ENCODE results near the gene GNAI2.
"Not testable (repeated sequence)": the region's sequence is repeated elsewhere in the genome, so short reads cannot be mapped to it uniquely, and the experiment has no call there.

GNAI2 gene

DNA sequence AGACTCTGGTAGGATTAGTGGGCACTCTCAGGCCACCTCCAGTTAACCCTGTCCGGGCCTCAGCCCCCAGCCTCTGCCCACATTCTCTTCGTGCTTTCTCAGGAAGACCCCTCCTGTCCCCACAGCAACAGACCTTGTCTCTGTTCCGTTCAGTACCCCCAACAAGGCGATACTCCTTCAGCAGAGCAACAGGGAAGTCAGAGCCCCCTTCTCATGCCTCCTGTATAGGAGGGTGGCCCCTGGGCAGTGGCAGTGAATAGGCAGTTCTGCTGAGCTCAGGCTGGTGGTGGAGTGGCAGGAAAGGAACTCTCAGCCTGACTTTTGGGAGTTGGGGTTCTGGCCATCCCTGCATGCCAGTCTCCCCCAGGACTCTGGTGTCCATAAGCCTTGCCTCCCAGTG, 33.5 kb downstream of the GNAI2 start:
- peaks cover 11% of the 10 kb centered on the region for H3K4me1 Mint-ChIP-seq
- no peaks in the 10 kb centered on the region for H3K36me3 Mint-ChIP-seq
- H3K4me3 Mint-ChIP-seq: no peak overlapping the region
- no peak overlapping the region for H3K27ac Mint-ChIP-seq
- H3K9me3 Mint-ChIP-seq: no peaks in the 10 kb centered on the region
- H3K27me3 Mint-ChIP-seq: peaks cover 12% of the 10 kb centered on the region

GRCh38 chr3:50269977-50270413, 34.0 kb downstream of the GNAI2 start:
- Mint-ChIP-seq H3K36me3 (no peaks in the 10 kb centered on the region), H3K27me3 (peaks cover 15% of the 10 kb centered on the region), H3K27ac (no peak overlapping the region)

GRCh38 chr3:50270422-50271224, 34.6 kb downstream of the GNAI2 start:
- no peaks in the 10 kb centered on the region for H3K36me3 Mint-ChIP-seq
- no peaks in the 10 kb centered on the region for H3K9me3 Mint-ChIP-seq
- H3K4me3 Mint-ChIP-seq: no peak overlapping the region
- H3K27ac Mint-ChIP-seq: no peak overlapping the region
- peaks cover 19% of the 10 kb centered on the region for H3K27me3 Mint-ChIP-seq
- peaks cover 21% of the 10 kb centered on the region for H3K4me1 Mint-ChIP-seq

More at GRCh38 chr3:50269977-50270413, 34.0 kb downstream of the GNAI2 start:
- H3K4me1 Mint-ChIP-seq: peaks cover 15% of the 10 kb centered on the region
- H3K9me3 Mint-ChIP-seq: no peaks in the 10 kb centered on the region
- H3K4me3 Mint-ChIP-seq: no peak overlapping the region

- H3K27ac Mint-ChIP-seq: no peak overlapping the region
- peaks cover 26% of the 10 kb centered on the region for H3K4me1 Mint-ChIP-seq
- no peaks in the 10 kb centered on the region for H3K36me3 Mint-ChIP-seq
- H3K27me3 Mint-ChIP-seq: peaks cover 19% of the 10 kb centered on the region
- no peak overlapping the region for H3K4me3 Mint-ChIP-seq
- H3K9me3 Mint-ChIP-seq: no peaks in the 10 kb centered on the region
These were observed 35.4 kb downstream of the GNAI2 start for GRCh38 chr3:50271314-50271936.

DNA sequence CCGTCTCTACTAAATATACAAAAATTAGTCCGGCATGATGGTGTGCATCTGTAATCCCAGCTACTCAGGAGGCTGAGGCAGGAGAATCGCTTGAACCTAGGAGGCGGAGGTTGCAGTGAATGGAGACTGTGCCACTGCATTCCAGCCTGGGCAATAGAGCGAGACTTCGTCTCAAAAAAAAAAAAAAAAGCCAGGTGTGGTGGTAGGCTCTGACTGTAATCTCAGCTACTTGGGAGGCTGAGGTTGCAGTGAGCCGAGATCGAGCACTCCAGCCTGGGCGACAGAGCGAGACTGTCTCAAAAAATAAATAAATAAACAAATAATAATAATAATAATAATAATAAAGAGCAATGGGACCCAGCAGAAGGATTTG, 36.5 kb downstream of the GNAI2 start:
- H3K27ac Mint-ChIP-seq: not testable (repeated sequence)
- H3K27me3 Mint-ChIP-seq: peaks cover 19% of the 10 kb centered on the region

DNA sequence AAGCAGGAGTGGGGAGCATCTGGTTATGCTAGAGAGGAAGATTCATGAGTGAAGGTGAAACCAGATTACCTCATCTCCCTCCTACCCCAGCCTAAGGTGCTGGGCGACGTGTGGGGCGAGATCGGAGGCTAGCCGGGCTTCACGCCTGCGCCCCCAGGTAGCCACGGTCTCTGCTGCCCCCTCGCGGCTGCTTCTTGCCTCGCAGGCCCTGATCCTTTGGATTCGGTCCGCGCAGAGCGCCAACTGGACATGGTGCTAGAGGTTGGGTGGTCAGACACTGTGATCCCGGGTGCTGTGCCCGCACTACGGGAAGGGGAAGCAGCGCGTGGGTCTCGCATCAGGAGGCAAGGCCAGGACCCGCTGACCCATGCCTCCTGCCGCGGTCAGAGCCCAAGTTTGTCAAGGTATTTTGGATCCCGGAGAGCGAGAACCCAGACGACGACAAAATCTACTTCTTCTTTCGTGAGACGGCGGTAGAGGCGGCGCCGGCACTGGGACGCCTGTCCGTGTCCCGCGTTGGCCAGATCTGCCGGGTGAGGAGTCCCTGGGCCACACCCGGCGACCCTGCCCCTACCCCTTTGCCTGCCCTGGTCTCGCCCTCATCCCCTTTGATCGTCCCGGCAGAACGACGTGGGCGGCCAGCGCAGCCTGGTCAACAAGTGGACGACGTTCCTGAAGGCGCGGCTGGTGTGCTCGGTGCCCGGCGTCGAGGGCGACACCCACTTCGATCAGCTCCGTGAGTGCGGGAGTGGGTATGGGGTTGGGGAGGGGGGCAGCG, 37.1 kb downstream of the GNAI2 start:
- H3K4me3 Mint-ChIP-seq: peak overlapping the region; percentile 69
- H3K36me3 Mint-ChIP-seq: no peaks in the 10 kb centered on the region
- peaks cover 26% of the 10 kb centered on the region for H3K4me1 Mint-ChIP-seq
- peaks cover 19% of the 10 kb centered on the region for H3K27me3 Mint-ChIP-seq
- no peaks in the 10 kb centered on the region for H3K9me3 Mint-ChIP-seq
- H3K27ac Mint-ChIP-seq: peak overlapping the region; percentile 68

More for the DNA sequence above, 36.5 kb downstream of the GNAI2 start:
- not testable (repeated sequence) for H3K36me3 Mint-ChIP-seq, H3K9me3 Mint-ChIP-seq, H3K4me3 Mint-ChIP-seq
- H3K4me1 Mint-ChIP-seq: peaks cover 26% of the 10 kb centered on the region

DNA sequence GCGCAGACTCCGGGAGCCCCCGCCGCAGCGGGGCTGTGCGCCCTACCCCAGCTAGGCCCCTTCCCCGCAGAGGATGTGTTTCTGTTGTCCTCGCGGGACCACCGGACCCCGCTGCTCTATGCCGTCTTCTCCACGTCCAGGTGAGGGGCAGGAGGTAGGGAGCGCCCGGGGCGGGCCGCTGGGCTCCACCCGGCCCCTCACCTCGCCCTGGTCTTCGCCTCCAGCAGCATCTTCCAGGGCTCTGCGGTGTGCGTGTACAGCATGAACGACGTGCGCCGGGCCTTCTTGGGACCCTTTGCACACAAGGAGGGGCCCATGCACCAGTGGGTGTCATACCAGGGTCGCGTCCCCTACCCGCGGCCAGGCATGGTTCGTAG, 37.7 kb downstream of the GNAI2 start:
- Mint-ChIP-seq H3K27me3 (peaks cover 19% of the 10 kb centered on the region), H3K27ac (no peak overlapping the region), H3K4me1 (peaks cover 26% of the 10 kb centered on the region)

DNA sequence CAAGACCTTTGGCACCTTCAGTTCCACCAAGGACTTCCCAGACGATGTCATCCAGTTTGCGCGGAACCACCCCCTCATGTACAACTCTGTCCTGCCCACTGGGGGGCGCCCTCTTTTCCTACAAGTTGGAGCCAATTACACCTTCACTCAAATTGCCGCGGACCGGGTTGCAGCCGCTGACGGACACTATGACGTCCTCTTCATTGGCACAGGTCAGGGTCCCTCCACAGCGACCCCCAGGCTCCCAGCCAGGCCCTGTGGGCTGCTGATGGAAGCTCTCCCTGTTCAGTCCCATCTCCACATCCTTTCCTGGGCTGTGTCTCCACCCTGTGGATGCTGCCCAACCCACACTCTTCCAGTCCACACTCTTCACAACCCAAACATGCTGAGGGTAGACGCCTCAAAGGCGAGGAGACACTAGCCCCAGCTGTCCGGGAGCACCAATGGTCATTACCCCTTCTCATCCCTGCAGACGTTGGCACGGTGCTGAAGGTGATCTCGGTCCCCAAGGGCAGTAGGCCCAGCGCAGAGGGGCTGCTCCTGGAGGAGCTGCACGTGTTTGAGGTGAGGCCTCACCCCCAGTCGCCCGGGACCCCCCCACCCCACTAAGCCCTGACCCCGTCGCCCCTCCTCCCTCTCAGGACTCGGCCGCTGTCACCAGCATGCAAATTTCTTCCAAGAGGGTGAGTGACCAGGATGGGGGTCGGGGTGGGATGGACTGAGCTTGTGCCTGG, 38.5 kb downstream of the GNAI2 start:
- Mint-ChIP-seq H3K4me1 (peaks cover 26% of the 10 kb centered on the region), H3K36me3 (no peaks in the 10 kb centered on the region), H3K9me3 (no peaks in the 10 kb centered on the region), H3K27ac (no peak overlapping the region), H3K27me3 (peaks cover 19% of the 10 kb centered on the region), H3K4me3 (peak overlapping the region; percentile 33)

More for the DNA sequence above, 37.7 kb downstream of the GNAI2 start:
- no peaks in the 10 kb centered on the region for H3K9me3 Mint-ChIP-seq
- no peak overlapping the region for H3K4me3 Mint-ChIP-seq
- no peaks in the 10 kb centered on the region for H3K36me3 Mint-ChIP-seq

- peaks cover 26% of the 10 kb centered on the region for H3K4me1 Mint-ChIP-seq
- H3K27me3 Mint-ChIP-seq: peaks cover 19% of the 10 kb centered on the region
- H3K27ac Mint-ChIP-seq: peak overlapping the region; percentile 30
- H3K36me3 Mint-ChIP-seq: no peaks in the 10 kb centered on the region
- peak overlapping the region; percentile 79 for H3K4me3 Mint-ChIP-seq
- no peaks in the 10 kb centered on the region for H3K9me3 Mint-ChIP-seq
These were observed 39.4 kb downstream of the GNAI2 start for GRCh38 chr3:50275141-50275995.

DNA sequence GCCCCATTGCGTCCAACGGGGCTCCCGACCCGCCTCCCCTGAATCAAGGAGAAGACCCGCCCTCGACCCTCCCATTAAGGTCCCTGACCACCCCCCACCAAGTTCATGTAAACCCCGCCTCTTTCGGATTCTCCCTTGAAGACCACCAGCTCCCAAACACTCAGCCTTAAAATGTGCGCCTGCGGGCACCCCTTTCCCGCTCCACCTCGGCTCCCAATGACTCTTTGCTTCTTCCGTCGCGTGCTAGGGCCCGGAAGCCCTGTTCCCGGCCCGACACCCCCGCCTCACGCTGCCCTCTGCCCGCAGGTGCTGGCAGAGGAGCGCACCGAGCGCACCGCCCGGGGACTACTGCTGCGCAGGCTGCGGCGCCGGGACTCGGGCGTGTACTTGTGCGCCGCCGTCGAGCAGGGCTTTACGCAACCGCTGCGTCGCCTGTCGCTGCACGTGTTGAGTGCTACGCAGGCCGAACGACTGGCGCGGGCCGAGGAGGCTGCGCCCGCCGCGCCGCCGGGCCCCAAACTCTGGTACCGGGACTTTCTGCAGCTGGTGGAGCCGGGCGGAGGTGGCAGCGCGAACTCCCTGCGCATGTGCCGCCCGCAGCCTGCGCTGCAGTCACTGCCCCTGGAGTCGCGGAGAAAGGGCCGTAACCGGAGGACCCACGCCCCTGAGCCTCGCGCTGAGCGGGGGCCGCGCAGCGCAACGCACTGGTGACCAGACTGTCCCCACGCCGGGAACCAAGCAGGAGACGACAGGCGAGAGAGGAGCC, 40.2 kb downstream of the GNAI2 start:
- Mint-ChIP-seq H3K4me1 (peaks cover 26% of the 10 kb centered on the region), H3K27ac (no peak overlapping the region), H3K36me3 (no peaks in the 10 kb centered on the region), H3K4me3 (peak overlapping the region; percentile 79), H3K9me3 (no peaks in the 10 kb centered on the region), H3K27me3 (peaks cover 19% of the 10 kb centered on the region)

GRCh38 chr3:50276762-50277101, 40.7 kb downstream of the GNAI2 start:
- no peak overlapping the region for H3K27ac Mint-ChIP-seq
- no peaks in the 10 kb centered on the region for H3K9me3 Mint-ChIP-seq
- H3K4me1 Mint-ChIP-seq: peaks cover 26% of the 10 kb centered on the region
- no peaks in the 10 kb centered on the region for H3K36me3 Mint-ChIP-seq
- H3K27me3 Mint-ChIP-seq: peaks cover 19% of the 10 kb centered on the region
- H3K4me3 Mint-ChIP-seq: no peak overlapping the region

- Mint-ChIP-seq H3K27ac (peak overlapping the region; percentile 41), H3K27me3 (peaks cover 15% of the 10 kb centered on the region), H3K36me3 (no peaks in the 10 kb centered on the region), H3K9me3 (no peaks in the 10 kb centered on the region), H3K4me3 (no peak overlapping the region), H3K4me1 (peaks cover 21% of the 10 kb centered on the region)
These were observed 42.3 kb downstream of the GNAI2 start for GRCh38 chr3:50278123-50278879.

GRCh38 chr3:50278880-50279224, 42.8 kb downstream of the GNAI2 start, which contains the start of gene LSMEM2:
LSMEM2 (plus strand) TSS chr3:50279087; CDS start chr3:50279114, 27 bp downstream.
- Mint-ChIP-seq H3K27ac (peak within 1 kb of the TSS; percentile 41), H3K27me3 (peaks cover 15% of the 10 kb centered on the region), H3K36me3 (no peaks in the 10 kb centered on the region), H3K4me1 (peaks cover 21% of the 10 kb centered on the region), H3K9me3 (no peaks in the 10 kb centered on the region), H3K4me3 (no peak within 1 kb of the TSS)
